Activated CD4-positive, alpha-beta T cell treated with anti-CD3 and anti-CD28 coated beads, Interleukin-2, amount 10 ng/mL, durations not matched to agents 7 days and 5 days (primary cell): ENCODE data around the gene COL23A1. TPM values are rescaled to one million over a fixed set of nuclear protein-coding genes. Genes with fewer than 3 reads are reported as not detected.
"Not testable (repeated sequence)": the region's sequence is repeated elsewhere in the genome, so short reads cannot be mapped to it uniquely, and the experiment has no call there.

Source experiments
- CTCF ChIA-PET: fragments of 350-600 bp; sonication (Branson Sonifier 250); formaldehyde crosslinking; loops from one replicate; lab custom pipeline; 2021; ENCODE audit warnings: antibody characterized with exemption; lab: Charles Lee
- POLR2A ChIA-PET: fragments of 350-600 bp; sonication (Branson Sonifier 250); formaldehyde crosslinking; loops from one replicate; lab custom pipeline; 2021; ENCODE audit warnings: antibody characterized with exemption; lab: Charles Lee
- DNase-seq: peaks from one replicate; pipeline ENCODE4 v3.0.0-alpha.2; 2020
- H3K27ac Mint-ChIP-seq: one replicate; pipeline ENCODE4 v1.8.0; 2021; ENCODE audit warnings: mild to moderate bottlenecking, moderate library complexity, mixed read lengths
- H3K27me3 Mint-ChIP-seq: one replicate; pipeline ENCODE4 v1.8.0; 2021; ENCODE audit warnings: mixed read lengths
- H3K36me3 Mint-ChIP-seq: one replicate; pipeline ENCODE4 v1.8.0; 2021; ENCODE audit warnings: low read depth, mixed read lengths
- H3K4me1 Mint-ChIP-seq: one replicate; pipeline ENCODE4 v1.8.0; 2021; ENCODE audit warnings: mixed read lengths
- H3K4me3 Mint-ChIP-seq: one replicate; pipeline ENCODE4 v1.8.0; 2021; ENCODE audit warnings: mild to moderate bottlenecking, moderate library complexity, mixed read lengths
- H3K9me3 Mint-ChIP-seq: one replicate; pipeline ENCODE4 v1.8.0; 2021; ENCODE audit warnings: mixed read lengths
- total RNA-seq, 2 experiments: library from RNA; stranded (reverse); gene quantifications; one replicate each; pipeline ENCODE4 v1.2.3, GENCODE V29; 2021

COL23A1 gene
- total RNA-seq, 2 experiments from 2014 or later = 0.27 TPM; not detected in 1

- H3K4me1 Mint-ChIP-seq = no peaks in the 10 kb centered on the region
- POLR2A ChIA-PET = no interaction called here
- CTCF ChIA-PET = no interaction called here
- H3K4me3 Mint-ChIP-seq = no peak overlapping the region
- no peaks in the 10 kb centered on the region for H3K9me3 Mint-ChIP-seq
- no peaks in the 10 kb centered on the region for H3K27me3 Mint-ChIP-seq
- H3K27ac Mint-ChIP-seq = no peak overlapping the region
- DNase-seq = no peak
- H3K36me3 Mint-ChIP-seq = no peaks in the 10 kb centered on the region
These were observed 264.9 kb downstream of the COL23A1 start for GRCh38 chr5:178325311-178325678.

- Mint-ChIP-seq H3K4me3 (no peak overlapping the region), H3K4me1 (no peaks in the 10 kb centered on the region), H3K27me3 (no peaks in the 10 kb centered on the region), H3K27ac (no peak overlapping the region), H3K36me3 (no peaks in the 10 kb centered on the region), H3K9me3 (no peaks in the 10 kb centered on the region)
- CTCF ChIA-PET = no interaction called here
- no peak for DNase-seq
- POLR2A ChIA-PET = no interaction called here
These were observed 265.5 kb downstream of the COL23A1 start for GRCh38 chr5:178324481-178325310.

- CTCF ChIA-PET = no interaction called here
- Mint-ChIP-seq H3K4me3 (no peak overlapping the region), H3K27me3 (no peaks in the 10 kb centered on the region), H3K9me3 (no peaks in the 10 kb centered on the region), H3K36me3 (no peaks in the 10 kb centered on the region), H3K27ac (no peak overlapping the region), H3K4me1 (no peaks in the 10 kb centered on the region)
- POLR2A ChIA-PET = no interaction called here
- no peak for DNase-seq
These were observed 266.2 kb downstream of the COL23A1 start for GRCh38 chr5:178323961-178324360.

GRCh38 chr5:178323541-178323865 lies 266.7 kb downstream of the COL23A1 start:
- Mint-ChIP-seq H3K9me3 (no peaks in the 10 kb centered on the region), H3K27me3 (no peaks in the 10 kb centered on the region), H3K27ac (no peak overlapping the region), H3K4me3 (no peak overlapping the region), H3K4me1 (no peaks in the 10 kb centered on the region), H3K36me3 (no peaks in the 10 kb centered on the region)
- no peak for DNase-seq
- CTCF ChIA-PET = no interaction called here
- POLR2A ChIA-PET = no interaction called here

GRCh38 chr5:178322736-178323540 lies 267.3 kb downstream of the COL23A1 start:
- ChIA-PET POLR2A (no interaction called here), CTCF (no interaction called here)
- H3K9me3 Mint-ChIP-seq = no peaks in the 10 kb centered on the region
- H3K4me3 Mint-ChIP-seq = no peak overlapping the region
- no peaks in the 10 kb centered on the region for H3K4me1 Mint-ChIP-seq
- no peaks in the 10 kb centered on the region for H3K27me3 Mint-ChIP-seq
- no peak overlapping the region for H3K27ac Mint-ChIP-seq
- no peaks in the 10 kb centered on the region for H3K36me3 Mint-ChIP-seq
- DNase-seq = no peak

GRCh38 chr5:178320281-178320855 lies 269.8 kb downstream of the COL23A1 start:
- H3K27me3 Mint-ChIP-seq = no peaks in the 10 kb centered on the region
- no peak for DNase-seq
- ChIA-PET CTCF (no interaction called here), POLR2A (no interaction called here)
- H3K36me3 Mint-ChIP-seq = no peaks in the 10 kb centered on the region
- peaks cover 3% of the 10 kb centered on the region for H3K9me3 Mint-ChIP-seq
- no peaks in the 10 kb centered on the region for H3K4me1 Mint-ChIP-seq
- H3K4me3 Mint-ChIP-seq = no peak overlapping the region
- no peak overlapping the region for H3K27ac Mint-ChIP-seq

GRCh38 chr5:178319541-178320041 lies 270.6 kb downstream of the COL23A1 start:
- no peaks in the 10 kb centered on the region for H3K36me3 Mint-ChIP-seq
- no peak overlapping the region for H3K4me3 Mint-ChIP-seq
- CTCF ChIA-PET = no interaction called here
- no peak overlapping the region for H3K27ac Mint-ChIP-seq
- peaks cover 3% of the 10 kb centered on the region for H3K9me3 Mint-ChIP-seq
- no peak for DNase-seq
- POLR2A ChIA-PET = no interaction called here
- H3K4me1 Mint-ChIP-seq = no peaks in the 10 kb centered on the region
- H3K27me3 Mint-ChIP-seq = no peaks in the 10 kb centered on the region

GRCh38 chr5:178318893-178319292 lies 271.3 kb downstream of the COL23A1 start:
- POLR2A ChIA-PET = no interaction called here

GRCh38 chr5:178318382-178318781 lies 271.8 kb downstream of the COL23A1 start:
- no peak for DNase-seq
- POLR2A ChIA-PET = no interaction called here
- no peak overlapping the region for H3K4me3 Mint-ChIP-seq
- no peak overlapping the region for H3K27ac Mint-ChIP-seq
- H3K27me3 Mint-ChIP-seq = no peaks in the 10 kb centered on the region
- H3K9me3 Mint-ChIP-seq = peaks cover 3% of the 10 kb centered on the region
- no peaks in the 10 kb centered on the region for H3K36me3 Mint-ChIP-seq
- H3K4me1 Mint-ChIP-seq = no peaks in the 10 kb centered on the region
- CTCF ChIA-PET = no interaction called here

More at GRCh38 chr5:178318893-178319292, 271.3 kb downstream of the COL23A1 start:
- Mint-ChIP-seq H3K27ac (no peak overlapping the region), H3K27me3 (no peaks in the 10 kb centered on the region), H3K9me3 (peaks cover 3% of the 10 kb centered on the region), H3K4me3 (no peak overlapping the region), H3K4me1 (no peaks in the 10 kb centered on the region), H3K36me3 (no peaks in the 10 kb centered on the region)
- no peak for DNase-seq
- CTCF ChIA-PET = interaction anchor here (0.7 kb wide), 1 partner anchor 142 kb away, joined by 3 read pairs; no protein-coding TSS in a partner anchor

GRCh38 chr5:178317727-178318126 lies 272.5 kb downstream of the COL23A1 start:
- H3K27me3 Mint-ChIP-seq, DNase-seq, H3K27ac Mint-ChIP-seq, H3K4me1 Mint-ChIP-seq, POLR2A ChIA-PET, H3K4me3 Mint-ChIP-seq, H3K9me3 Mint-ChIP-seq, CTCF ChIA-PET, H3K36me3 Mint-ChIP-seq: not testable (repeated sequence)

- ChIA-PET POLR2A (no interaction called here), CTCF (interaction anchor here (0.6 to 1.2 kb wide), 3 partner anchors 11 to 1170 kb away, joined by 3 read pairs; no protein-coding TSS in a partner anchor)
- H3K9me3 Mint-ChIP-seq = peaks cover 3% of the 10 kb centered on the region
- no peak overlapping the region for H3K4me3 Mint-ChIP-seq
- no peak overlapping the region for H3K27ac Mint-ChIP-seq
- no peak for DNase-seq
- H3K36me3 Mint-ChIP-seq = no peaks in the 10 kb centered on the region
- no peaks in the 10 kb centered on the region for H3K27me3 Mint-ChIP-seq
- no peaks in the 10 kb centered on the region for H3K4me1 Mint-ChIP-seq
These were observed 275.0 kb downstream of the COL23A1 start for GRCh38 chr5:178314961-178315820.

- no peaks in the 10 kb centered on the region for H3K27me3 Mint-ChIP-seq
- peaks cover 3% of the 10 kb centered on the region for H3K9me3 Mint-ChIP-seq
These were observed 276.0 kb downstream of the COL23A1 start for GRCh38 chr5:178314061-178314660.

More at GRCh38 chr5:178314061-178314660, 276.0 kb downstream of the COL23A1 start:
- no peaks in the 10 kb centered on the region for H3K36me3 Mint-ChIP-seq
- no peak overlapping the region for H3K4me3 Mint-ChIP-seq
- POLR2A ChIA-PET = no interaction called here
- no peak for DNase-seq
- CTCF ChIA-PET = interaction anchor here (1.2 kb wide), 1 partner anchor 18 kb away, joined by 3 read pairs; no protein-coding TSS in a partner anchor
- H3K27ac Mint-ChIP-seq = no peak overlapping the region
- no peaks in the 10 kb centered on the region for H3K4me1 Mint-ChIP-seq
